GM23248 (cell line): ENCODE results near the gene CDK14. TPM values are rescaled to one million over a fixed set of nuclear protein-coding genes. Genes with fewer than 3 reads are reported as not detected.

Experiments
- DNase-seq: peaks from one replicate; pipeline ENCODE4 v3.0.0-alpha.2; 2015
- H2AFZ ChIP-seq: fragments of 200-600 bp; sonication (generic); 2 replicates; pipeline ENCODE4 v1.6.1; 2016; ENCODE audit warnings: antibody characterized with exemption
- H3F3A ChIP-seq: fragments of 200-600 bp; sonication (generic); 2 replicates; pipeline ENCODE4 v1.6.1; 2016; ENCODE audit warnings: mild to moderate bottlenecking, antibody characterized with exemption, mixed run types; ENCODE audit not compliant: insufficient read depth
- H3K27ac ChIP-seq: fragments of 200-600 bp; sonication (generic); 2 replicates; pipeline ENCODE4 v1.5.1; 2016; ENCODE audit warnings: mild to moderate bottlenecking
- H3K27me3 ChIP-seq: fragments of 200-600 bp; sonication (generic); replicated peaks from 2 replicates; pipeline ENCODE4 v1.6.1; 2016; ENCODE audit warnings: mild to moderate bottlenecking; ENCODE audit not compliant: insufficient read depth
- H3K36me3 ChIP-seq: fragments of 200-600 bp; sonication (generic); 2 replicates; pipeline ENCODE4 v1.6.1; 2016; ENCODE audit warnings: low read depth, mild to moderate bottlenecking
- H3K4me1 ChIP-seq: fragments of 200-600 bp; sonication (generic); 2 replicates; pipeline ENCODE4 v1.6.1; 2016; ENCODE audit warnings: mild to moderate bottlenecking; ENCODE audit not compliant: insufficient read depth
- H3K4me2 ChIP-seq: fragments of 200-600 bp; sonication (generic); one replicate; pipeline ENCODE4 v1.6.1; 2016; ENCODE audit warnings: mild to moderate bottlenecking; ENCODE audit not compliant: unreplicated experiment
- H3K4me3 ChIP-seq: fragments of 200-600 bp; sonication (generic); 2 replicates; pipeline ENCODE4 v1.5.1; 2016; ENCODE audit warnings: mild to moderate bottlenecking
- H3K79me2 ChIP-seq: fragments of 200-600 bp; sonication (generic); 2 replicates; pipeline ENCODE4 v1.6.1; 2016; ENCODE audit warnings: mild to moderate bottlenecking; ENCODE audit not compliant: insufficient read depth
- H3K9ac ChIP-seq: fragments of 200-600 bp; sonication (generic); 2 replicates; pipeline ENCODE4 v1.6.1; 2016; ENCODE audit warnings: mild to moderate bottlenecking
- H3K9me2 ChIP-seq: fragments of 200-600 bp; sonication (generic); 2 replicates; pipeline ENCODE4 v1.6.1; 2016; ENCODE audit warnings: mixed run types, mild to moderate bottlenecking, moderate library complexity; ENCODE audit not compliant: insufficient read depth
- H3K9me3 ChIP-seq: fragments of 200-600 bp; sonication (generic); one replicate; pipeline ENCODE4 v1.6.1; 2017; ENCODE audit warnings: low read depth
- H4K20me1 ChIP-seq: fragments of 200-600 bp; sonication (generic); 2 replicates; pipeline ENCODE4 v1.6.0; 2016; ENCODE audit not compliant: insufficient read depth
- EZH2 ChIP-seq: fragments of 200-600 bp; sonication (generic); IDR thresholded peaks from 2 replicates; pipeline ENCODE4 v1.6.1; 2018; ENCODE audit warnings: antibody characterized with exemption, mild to moderate bottlenecking; ENCODE audit not compliant: insufficient read depth, poor library complexity, severe bottlenecking
- EZH2phosphoT487 ChIP-seq: fragments of 200-600 bp; sonication (generic); IDR thresholded peaks from 2 replicates; pipeline ENCODE4 v1.6.1; 2018; ENCODE audit warnings: antibody characterized with exemption, moderate library complexity, mild to moderate bottlenecking, low read depth; ENCODE audit not compliant: insufficient read depth
- WGBS, 2 experiments: methylation state at CpG; one replicate each; pipeline ENCODE4 v1.1.6; 2015 to 2017; ENCODE audit warnings: low lambda C conversion rate in 2 of 2, low coverage in 1 of 2; ENCODE audit errors: missing lambda C conversion rate in 2 of 2; 5-methylcytosine and 5-hydroxymethylcytosine counted together
- in situ Hi-C: fragments of 300-500 bp; cut with MboI; formaldehyde crosslinking; loops from 2 replicates; pipeline ENCODE4 v1.15.0; 2020
- polyA plus RNA-seq: library from polyadenylated mRNA; unstranded; fragments of >200 nt; fragmentation: Nextera tagmentation; extraction: Ambion mirVana; gene quantifications from 2 replicates; pipeline ENCODE4 v1.2.1, GENCODE V29; 2016
- total RNA-seq: library from RNA; depleted of rRNA; stranded (reverse); fragments of >200 nt; shearing (Covaris generic); gene quantifications from 2 replicates; pipeline ENCODE4 v1.2.3, GENCODE V29; 2014

Gene CDK14
- total and polyA plus RNA-seq, 2 experiments from 2014 or later: 19.9 to 21.2 TPM

- H3K9ac ChIP-seq: no peak overlapping the region
- peaks cover 51% of the 10 kb centered on the region for H3K79me2 ChIP-seq
- H3K4me2 ChIP-seq: no peak overlapping the region
- 91 to 100% methylated on average over 2 of the region's 2 CpGs for WGBS, 2 experiments
- no peak overlapping the region for H3K27ac ChIP-seq
- in situ Hi-C loops: no loop called here
- H3K9me3 ChIP-seq: no peaks in the 10 kb centered on the region
- H3K27me3 ChIP-seq: no peaks in the 10 kb centered on the region
- H3K4me1 ChIP-seq: no peaks in the 10 kb centered on the region
- no peaks in the 10 kb centered on the region for H3K36me3 ChIP-seq
- 0 out of 2 replicates have a peak, but pooled peaks cover 4% of the 10 kb centered on the region for H4K20me1 ChIP-seq
- DNase-seq: no peak
- H3K9me2 ChIP-seq: 0 out of 2 replicates have a peak, but pooled peaks cover 2% of the 10 kb centered on the region
- no peak for TF ChIP-seq EZH2
- TF ChIP-seq EZH2phosphoT487: no peak
- H3K4me3 ChIP-seq: no peak overlapping the region
- no peaks in the 10 kb centered on the region for H3F3A ChIP-seq
- no peak overlapping the region for H2AFZ ChIP-seq
These were observed 262.4 kb downstream of the CDK14 start for GRCh38 chr7:90858546-90858945.

- Histone ChIP-seq H4K20me1 (0 out of 2 replicates have a peak, but pooled peaks cover 4% of the 10 kb centered on the region), H3K9ac (no peak overlapping the region), H3K27me3 (no peaks in the 10 kb centered on the region), H3K4me3 (no peak overlapping the region), H3K36me3 (no peaks in the 10 kb centered on the region), H3K9me3 (no peaks in the 10 kb centered on the region), H3K79me2 (peaks cover 42% of the 10 kb centered on the region), H3K4me2 (no peak overlapping the region), H2AFZ (no peak overlapping the region), H3F3A (no peaks in the 10 kb centered on the region), H3K9me2 (no peaks in the 10 kb centered on the region), H3K27ac (no peak overlapping the region), H3K4me1 (no peaks in the 10 kb centered on the region)
- in situ Hi-C loops: no loop called here
- DNase-seq: no peak
- TF ChIP-seq EZH2: no peak
- no peak for TF ChIP-seq EZH2phosphoT487
These were observed 263.4 kb downstream of the CDK14 start for GRCh38 chr7:90859521-90859920.

GRCh38 chr7:90864088-90864487 lies 268.0 kb downstream of the CDK14 start:
- H2AFZ ChIP-seq: no peak overlapping the region
- peaks cover 5% of the 10 kb centered on the region; the same call in 1 of the 2 replicates for H3K79me2 ChIP-seq
- no peak overlapping the region for H3K9ac ChIP-seq
- no peak overlapping the region for H3K4me3 ChIP-seq
- TF ChIP-seq EZH2phosphoT487 (no peak), EZH2 (no peak)
- H3K27ac ChIP-seq: no peak overlapping the region
- peaks cover 4% of the 10 kb centered on the region for H3K4me1 ChIP-seq
- H3K9me2 ChIP-seq: no peaks in the 10 kb centered on the region
- in situ Hi-C loops: no loop called here
- H3K4me2 ChIP-seq: no peak overlapping the region
- 100% methylated on average over 1 of the region's 1 CpG for WGBS, 2 experiments
- no peaks in the 10 kb centered on the region for H4K20me1 ChIP-seq
- H3K27me3 ChIP-seq: no peaks in the 10 kb centered on the region
- H3K9me3 ChIP-seq: no peaks in the 10 kb centered on the region
- H3F3A ChIP-seq: no peaks in the 10 kb centered on the region
- no peak for DNase-seq
- H3K36me3 ChIP-seq: no peaks in the 10 kb centered on the region

GRCh38 chr7:90869335-90869734 lies 273.2 kb downstream of the CDK14 start:
- Histone ChIP-seq H3K27me3 (no peaks in the 10 kb centered on the region), H3K9ac (no peak overlapping the region), H4K20me1 (no peaks in the 10 kb centered on the region), H2AFZ (no peak overlapping the region), H3K9me2 (no peaks in the 10 kb centered on the region), H3K4me2 (no peak overlapping the region), H3K27ac (no peak overlapping the region), H3K9me3 (no peaks in the 10 kb centered on the region), H3K79me2 (no peaks in the 10 kb centered on the region; the same call in 1 of the 2 replicates), H3F3A (no peaks in the 10 kb centered on the region), H3K4me3 (no peak overlapping the region), H3K4me1 (peaks cover 8% of the 10 kb centered on the region), H3K36me3 (no peaks in the 10 kb centered on the region)
- WGBS, 2 experiments: 94 to 100% methylated on average over 1 of the region's 1 CpG
- TF ChIP-seq EZH2phosphoT487: no peak
- TF ChIP-seq EZH2: no peak
- DNase-seq: peak; percentile 29
- in situ Hi-C loops: no loop called here

- H3K4me1 ChIP-seq: peaks cover 7% of the 10 kb centered on the region; the same call in 1 of the 2 replicates
- H3K4me3 ChIP-seq: no peak overlapping the region
- no peaks in the 10 kb centered on the region for H3F3A ChIP-seq
- no peak overlapping the region for H3K27ac ChIP-seq
- no peaks in the 10 kb centered on the region for H3K36me3 ChIP-seq
- DNase-seq: no peak
- no peak overlapping the region for H3K4me2 ChIP-seq
- WGBS, 2 experiments: 94 to 96% methylated on average over 2 of the region's 2 CpGs
- in situ Hi-C loops: no loop called here
- H4K20me1 ChIP-seq: no peaks in the 10 kb centered on the region
- no peak overlapping the region for H2AFZ ChIP-seq
- no peak for TF ChIP-seq EZH2phosphoT487
- TF ChIP-seq EZH2: no peak
- H3K9me3 ChIP-seq: no peaks in the 10 kb centered on the region
- H3K79me2 ChIP-seq: 0 out of 2 replicates have a peak, but pooled peaks cover 4% of the 10 kb centered on the region
- H3K9ac ChIP-seq: no peak overlapping the region
- H3K9me2 ChIP-seq: no peaks in the 10 kb centered on the region
- H3K27me3 ChIP-seq: no peaks in the 10 kb centered on the region
These were observed 280.6 kb downstream of the CDK14 start for GRCh38 chr7:90876701-90877100.
